HuH-7.5 (cell line): Measurements from ENCODE around the gene RAE1.
A peak's percentile ranks its signal among the peaks of the same experiment; 100 is the strongest.
"Not testable (repeated sequence)": the region's sequence is repeated elsewhere in the genome, so short reads cannot be mapped to it uniquely, and the experiment has no call there.

Experiments used
- DNase-seq: peaks from one replicate; pipeline ENCODE4 v3.0.0; 2011; ENCODE audit warnings: low spot score

RAE1 gene

GRCh38 chr20:57326667-57327455 lies 24.2 kb upstream of the RAE1 start:
- peak; percentile 62 for DNase-seq

- DNase-seq = no peak
These were observed 23.2 kb upstream of the RAE1 start for GRCh38 chr20:57327820-57328219.

- DNase-seq = no peak
These were observed 21.3 kb upstream of the RAE1 start, which contains the start of gene SPO11 for GRCh38 chr20:57329608-57330221. TSS of gene SPO11 (plus strand) at chr20:57329803. CDS start at chr20:57329868, 65 bp downstream.

GRCh38 chr20:57330998-57331397 lies 20.1 kb upstream of the RAE1 start:
- DNase-seq = no peak

- no peak for DNase-seq
These were observed 18.7 kb upstream of the RAE1 start for GRCh38 chr20:57332105-57333089.

GRCh38 chr20:57335392-57335791 lies 15.7 kb upstream of the RAE1 start:
- no peak for DNase-seq

- no peak for DNase-seq
These were observed 9.4 kb upstream of the RAE1 start for GRCh38 chr20:57341663-57342062.

- DNase-seq = no peak
These were observed 8.2 kb upstream of the RAE1 start for GRCh38 chr20:57342829-57343228.

- peak; percentile 57 for DNase-seq
These were observed 4.6 kb upstream of the RAE1 start for GRCh38 chr20:57346477-57346876.

- no peak for DNase-seq
These were observed 3.7 kb upstream of the RAE1 start for GRCh38 chr20:57347393-57347792.

GRCh38 chr20:57348200-57348921 lies 2.7 kb upstream of the RAE1 start:
- not testable (repeated sequence) for DNase-seq

- not testable (repeated sequence) for DNase-seq
These were observed 2.0 kb upstream of the RAE1 start for GRCh38 chr20:57348922-57349574.

GRCh38 chr20:57350081-57350710 lies 859 bp upstream of the RAE1 start:
- DNase-seq = no peak

- DNase-seq = not testable (repeated sequence)
These were observed 371 bp upstream of the RAE1 start for GRCh38 chr20:57350726-57351041.

GRCh38 chr20:57352305-57352704 lies 1.2 kb downstream of the RAE1 start:
- no peak for DNase-seq

GRCh38 chr20:57353351-57353750 lies 2.3 kb downstream of the RAE1 start:
- no peak for DNase-seq

- DNase-seq = no peak
These were observed 10.5 kb downstream of the RAE1 start for GRCh38 chr20:57361517-57361916.

GRCh38 chr20:57364451-57364850 lies 13.4 kb downstream of the RAE1 start:
- DNase-seq = no peak

GRCh38 chr20:57369596-57369995 lies 18.5 kb downstream of the RAE1 start:
- DNase-seq = no peak

- no peak for DNase-seq
These were observed 19.3 kb downstream of the RAE1 start for GRCh38 chr20:57370316-57370715.

GRCh38 chr20:57371363-57371762 lies 20.3 kb downstream of the RAE1 start:
- DNase-seq = no peak
